Measurements from ENCODE around the gene LRRK1. TPM values are rescaled to one million over a fixed set of nuclear protein-coding genes. Genes with fewer than 3 reads are reported as not detected.
"Not testable (repeated sequence)": the region's sequence is repeated elsewhere in the genome, so short reads cannot be mapped to it uniquely, and the experiment has no call there.

Gene LRRK1
- total RNA-seq, 2 donors from 2014 or later, result 0.74 to 1.2 TPM

DNA sequence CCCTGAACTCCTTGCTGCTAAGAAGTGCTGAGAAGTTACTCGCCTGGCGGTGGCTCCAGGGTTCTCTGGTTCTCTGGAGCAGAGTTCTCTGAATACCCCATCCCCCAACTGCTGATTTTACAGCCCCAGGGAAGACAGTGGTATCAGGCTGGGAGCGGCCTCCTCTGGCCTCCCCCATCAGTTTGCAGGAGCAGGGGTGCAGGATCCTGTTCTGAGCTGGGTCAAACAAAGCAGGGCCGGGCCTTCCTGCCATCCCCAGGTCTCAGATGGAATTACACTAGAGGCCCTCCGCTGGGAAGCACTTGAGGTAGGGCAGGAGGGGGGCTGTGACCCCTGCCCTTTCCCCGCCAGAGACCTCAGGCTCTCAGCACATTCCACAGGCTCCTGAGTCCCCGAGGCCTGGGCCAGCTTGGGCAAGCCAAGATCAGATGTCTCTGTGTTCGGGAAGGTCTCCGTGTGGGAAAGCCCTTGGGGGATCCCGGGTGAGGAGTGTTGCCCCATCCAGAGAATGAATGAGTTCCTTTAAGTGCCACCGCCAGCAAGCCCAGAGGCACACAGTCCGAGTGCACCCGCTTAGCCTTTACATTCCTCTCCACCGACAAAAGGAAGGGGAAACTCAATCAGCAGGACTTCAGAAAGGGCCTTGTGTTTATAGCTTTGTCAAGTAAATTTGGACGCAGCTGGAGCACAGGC, 149.9 kb downstream of the LRRK1 start:
- Mint-ChIP-seq H3K27me3 (ENCODE audit: low read depth) (peaks cover 10% of the 10 kb centered on the region), H3K27ac (no peak overlapping the region), H3K9me3 (no peaks in the 10 kb centered on the region), H3K4me1 (ENCODE audit: low read depth) (peaks cover 15% of the 10 kb centered on the region), H3K36me3 (ENCODE audit: insufficient read depth in 2 of 2) (no peaks in the 10 kb centered on the region), H3K4me3 (no peak overlapping the region)
- ATAC-seq (replicated peaks in 1 of 2), result no peak
- DNase-seq, result no peak

DNA sequence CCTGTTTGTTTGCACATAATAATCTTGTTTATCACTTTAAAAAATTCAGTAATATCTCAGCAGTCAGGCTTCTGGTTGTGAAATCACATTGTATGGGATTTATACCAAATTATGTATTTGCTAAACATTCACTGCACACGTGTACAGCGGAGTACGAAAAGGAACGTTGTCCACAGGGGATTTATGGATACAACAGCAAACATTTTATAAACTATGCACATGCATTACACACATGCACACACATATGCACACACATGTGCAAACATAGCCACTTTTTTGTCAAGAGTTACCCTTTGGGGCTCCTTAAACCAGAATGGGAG, 150.5 kb downstream of the LRRK1 start:
- ATAC-seq (replicated peaks in 1 of 2), result no peak
- no peaks in the 10 kb centered on the region for H3K9me3 Mint-ChIP-seq
- H3K27me3 Mint-ChIP-seq (ENCODE audit: low read depth), result peaks cover 12% of the 10 kb centered on the region
- DNase-seq, result no peak
- H3K4me3 Mint-ChIP-seq, result no peak overlapping the region
- no peaks in the 10 kb centered on the region for H3K36me3 Mint-ChIP-seq (ENCODE audit: insufficient read depth in 2 of 2)
- no peak overlapping the region for H3K27ac Mint-ChIP-seq
- peaks cover 15% of the 10 kb centered on the region for H3K4me1 Mint-ChIP-seq (ENCODE audit: low read depth)

DNA sequence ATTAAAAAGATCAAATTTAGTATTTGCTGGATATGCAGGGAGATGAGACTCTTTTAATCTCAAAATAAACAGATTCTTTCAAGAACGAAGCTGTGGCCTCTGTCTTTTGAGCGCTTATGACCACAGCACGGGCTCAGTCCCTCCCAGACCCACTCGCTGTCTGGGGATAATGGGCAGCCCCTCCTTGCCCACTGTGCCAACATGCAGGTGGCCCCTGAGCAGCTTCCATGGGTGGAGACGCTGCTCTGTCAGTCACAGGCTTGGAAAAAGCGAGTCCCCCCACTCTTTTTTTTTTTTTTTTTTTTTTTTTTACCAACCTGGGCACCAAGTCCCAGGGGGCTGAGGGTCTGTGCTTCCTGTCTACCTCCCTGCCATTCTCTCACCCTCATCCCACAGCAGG, 150.9 kb downstream of the LRRK1 start:
- no peaks in the 10 kb centered on the region for H3K9me3 Mint-ChIP-seq
- no peak overlapping the region for H3K27ac Mint-ChIP-seq
- H3K27me3 Mint-ChIP-seq (ENCODE audit: low read depth), result peaks cover 12% of the 10 kb centered on the region
- H3K36me3 Mint-ChIP-seq (ENCODE audit: insufficient read depth in 2 of 2), result no peaks in the 10 kb centered on the region
- H3K4me3 Mint-ChIP-seq, result no peak overlapping the region
- H3K4me1 Mint-ChIP-seq (ENCODE audit: low read depth), result peaks cover 15% of the 10 kb centered on the region
- DNase-seq (no peak), ATAC-seq (replicated peaks in 1 of 2) (no peak)

DNA sequence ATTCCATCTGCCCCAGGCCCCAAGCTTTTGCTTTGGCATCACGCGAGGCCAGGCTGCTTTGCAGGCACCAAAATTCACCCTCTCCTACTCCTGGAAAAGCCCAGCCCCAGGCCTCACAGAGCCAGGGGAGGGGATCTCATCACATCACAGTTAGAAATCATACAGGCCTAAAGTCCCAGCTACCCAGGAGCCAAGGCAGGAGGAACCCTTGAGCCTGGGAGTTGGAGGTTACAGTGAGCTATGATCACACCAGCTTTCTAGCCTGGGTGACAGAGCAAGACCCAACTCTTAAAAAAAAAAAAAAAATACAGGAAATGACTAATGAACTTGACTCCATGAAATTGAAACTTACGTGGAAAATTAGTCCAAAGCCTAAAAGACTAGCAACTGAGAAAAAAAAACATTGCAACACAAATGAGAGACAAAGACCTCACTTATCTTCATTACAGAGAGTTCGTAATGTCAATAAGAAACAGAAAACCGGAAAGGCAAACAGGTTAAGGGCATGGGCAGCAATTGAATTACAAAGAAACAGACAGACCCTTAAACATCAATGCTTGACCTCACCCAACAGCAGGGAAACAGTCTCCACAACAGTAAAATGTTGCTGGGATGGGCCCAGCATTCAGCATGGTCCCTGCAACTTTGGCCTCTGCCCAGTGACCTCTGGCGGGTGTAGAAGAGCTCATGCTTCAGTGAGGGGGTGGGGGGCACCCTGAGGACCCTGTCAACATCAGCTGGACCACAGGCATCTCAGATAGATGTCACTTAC, 151.5 kb downstream of the LRRK1 start:
- Mint-ChIP-seq H3K27me3 (ENCODE audit: low read depth) (peaks cover 12% of the 10 kb centered on the region), H3K4me3 (peak overlapping the region; percentile 6 to 36), H3K4me1 (ENCODE audit: low read depth) (peaks cover 15% of the 10 kb centered on the region), H3K9me3 (no peaks in the 10 kb centered on the region), H3K36me3 (ENCODE audit: insufficient read depth in 2 of 2) (no peaks in the 10 kb centered on the region), H3K27ac (peak overlapping the region; percentile 68)
- no peak for DNase-seq
- ATAC-seq (replicated peaks in 1 of 2), result peak; percentile 62 to 70

DNA sequence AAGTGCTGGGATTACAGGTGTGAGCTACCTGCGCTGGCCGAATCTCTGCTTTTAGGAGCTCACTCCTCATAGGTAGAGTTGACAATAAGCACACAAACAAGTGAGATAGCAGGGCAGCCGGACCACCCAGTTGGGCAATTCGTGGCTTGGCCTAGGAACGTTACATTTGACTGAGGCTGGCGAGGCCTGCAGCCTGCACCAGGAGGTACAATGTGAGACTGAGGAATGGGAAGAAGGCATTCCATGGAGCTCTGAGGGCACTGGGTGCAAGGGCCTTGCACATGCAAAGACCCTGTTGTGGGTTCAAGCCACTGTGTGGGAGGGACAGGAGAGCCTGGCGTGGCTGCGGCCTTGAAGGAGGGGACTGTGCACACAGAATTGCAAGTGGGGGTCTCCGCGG, 152.5 kb downstream of the LRRK1 start:
- peaks cover 15% of the 10 kb centered on the region for H3K4me1 Mint-ChIP-seq (ENCODE audit: low read depth)
- peaks cover 12% of the 10 kb centered on the region for H3K27me3 Mint-ChIP-seq (ENCODE audit: low read depth)
- ATAC-seq (replicated peaks in 1 of 2) (no peak), DNase-seq (no peak)
- H3K4me3 Mint-ChIP-seq, result no peak overlapping the region
- no peaks in the 10 kb centered on the region for H3K36me3 Mint-ChIP-seq (ENCODE audit: insufficient read depth in 2 of 2)
- no peak overlapping the region for H3K27ac Mint-ChIP-seq
- H3K9me3 Mint-ChIP-seq, result no peaks in the 10 kb centered on the region

DNA sequence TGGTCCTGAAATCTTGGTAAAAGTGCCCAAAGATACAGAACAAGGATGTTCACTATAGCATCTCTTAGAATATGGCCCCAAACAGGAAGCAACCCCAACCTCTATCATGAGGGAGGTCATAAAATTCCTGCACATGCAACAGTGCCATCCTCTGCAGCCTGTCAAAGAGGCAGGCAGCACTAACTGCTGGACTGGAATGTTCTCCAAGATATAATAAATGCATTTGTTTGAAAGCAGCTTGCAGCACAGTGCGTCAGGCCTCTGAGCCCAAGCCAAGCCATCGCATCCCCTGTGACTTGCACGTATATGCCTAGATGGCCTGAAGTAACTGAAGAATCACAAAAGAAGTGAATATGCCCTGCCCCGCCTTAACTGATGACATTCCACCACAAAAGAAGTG, 153.1 kb downstream of the LRRK1 start:
- not testable (repeated sequence) for H3K4me3 Mint-ChIP-seq; H3K36me3 Mint-ChIP-seq (ENCODE audit: insufficient read depth in 2 of 2); H3K27ac Mint-ChIP-seq; H3K9me3 Mint-ChIP-seq; ATAC-seq (replicated peaks in 1 of 2); DNase-seq
- Mint-ChIP-seq H3K27me3 (ENCODE audit: low read depth) (peaks cover 12% of the 10 kb centered on the region), H3K4me1 (ENCODE audit: low read depth) (peaks cover 15% of the 10 kb centered on the region)

DNA sequence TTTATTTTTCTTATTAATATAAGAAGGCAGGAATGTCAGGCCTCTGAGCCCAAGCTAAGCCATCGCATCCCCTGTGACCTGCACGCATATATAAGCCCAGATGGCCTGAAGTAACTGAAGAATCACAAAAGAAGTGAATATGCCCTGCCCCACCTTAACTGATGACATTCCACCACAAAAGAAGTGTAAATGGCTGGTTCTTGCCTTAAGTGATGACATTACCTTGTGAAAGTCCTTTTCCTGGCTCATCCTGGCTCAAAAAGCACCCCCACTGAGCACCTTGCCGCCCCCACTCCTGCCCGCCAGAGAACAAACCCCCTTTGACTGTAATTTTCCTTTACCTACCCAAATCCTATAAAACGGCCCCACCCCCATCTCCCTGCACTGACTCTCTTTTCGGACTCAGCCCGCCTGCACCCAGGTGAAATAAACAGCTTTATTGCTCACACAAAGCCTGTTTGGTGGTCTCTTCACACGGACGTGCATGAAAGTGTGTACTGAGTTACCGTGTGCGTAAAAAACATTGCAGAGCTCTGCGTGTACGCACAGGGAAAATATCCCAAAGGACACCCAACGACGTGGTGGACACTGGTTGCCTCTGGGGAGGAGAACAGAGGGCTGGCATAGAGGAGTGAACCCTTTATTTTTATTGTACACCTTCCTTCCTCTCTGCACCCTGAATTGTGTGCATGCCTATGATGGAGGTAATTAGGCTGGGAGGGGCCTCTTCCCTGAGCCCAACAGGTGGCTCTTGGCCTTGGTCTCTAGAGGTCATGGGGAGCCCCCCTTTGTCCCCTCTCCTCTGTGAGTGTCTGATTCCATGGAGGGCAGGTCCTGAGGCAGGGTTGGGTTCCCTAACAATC, 158.9 kb downstream of the LRRK1 start:
- H3K36me3 Mint-ChIP-seq (ENCODE audit: insufficient read depth in 2 of 2); H3K4me3 Mint-ChIP-seq; H3K4me1 Mint-ChIP-seq (ENCODE audit: low read depth); H3K9me3 Mint-ChIP-seq; H3K27ac Mint-ChIP-seq; DNase-seq; ATAC-seq (replicated peaks in 1 of 2): not testable (repeated sequence)
- peaks cover 12% of the 10 kb centered on the region for H3K27me3 Mint-ChIP-seq (ENCODE audit: low read depth)

DNA sequence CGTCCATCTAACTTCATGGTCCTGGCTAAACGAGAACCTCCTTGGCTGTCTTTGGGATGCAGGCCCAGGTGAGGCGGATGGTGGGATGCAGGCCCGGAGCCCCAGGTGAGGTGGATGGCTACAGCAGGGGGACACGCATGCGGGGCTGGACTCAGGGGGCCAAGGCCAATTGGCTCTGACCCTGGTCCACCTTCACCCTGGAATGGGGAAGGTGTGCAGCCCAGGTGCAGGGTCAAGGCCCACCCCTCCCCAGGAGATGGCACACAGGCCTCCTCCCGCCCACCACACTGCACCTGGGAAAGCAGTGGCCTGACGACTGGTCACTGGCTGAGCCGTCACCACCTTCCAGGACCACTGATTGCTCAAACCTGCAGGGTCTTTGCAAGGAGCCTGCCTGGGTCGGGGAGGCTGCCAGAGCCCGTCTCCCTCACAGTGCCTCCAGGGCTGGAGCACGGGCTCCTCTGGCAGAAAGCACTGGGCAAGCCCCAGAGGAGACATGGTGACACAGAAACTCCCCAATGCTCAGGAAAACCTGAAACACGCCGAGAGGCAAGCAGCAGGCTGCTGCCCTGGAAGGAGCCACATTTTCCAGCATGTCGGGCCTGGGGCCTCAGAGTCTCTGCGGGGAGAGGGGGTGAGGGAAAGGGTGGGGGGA, 159.6 kb downstream of the LRRK1 start:
- no peak for DNase-seq

DNA sequence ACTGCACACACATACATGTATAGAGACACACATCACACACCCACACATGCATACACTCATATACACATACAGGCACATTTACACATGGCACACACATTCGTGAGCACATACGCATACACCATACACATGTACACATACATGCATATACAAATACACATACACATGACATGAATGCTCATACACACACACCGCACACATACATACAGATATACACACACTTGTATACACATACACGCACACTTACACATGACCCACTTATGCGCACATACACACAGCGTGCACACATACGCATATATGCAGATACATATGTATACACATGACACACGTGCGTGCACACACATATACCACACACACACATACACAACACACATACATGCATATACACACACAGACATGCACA, 162.7 kb downstream of the LRRK1 start:
- Mint-ChIP-seq H3K36me3 (ENCODE audit: insufficient read depth in 2 of 2) (no peaks in the 10 kb centered on the region), H3K9me3 (no peaks in the 10 kb centered on the region), H3K27ac (no peak overlapping the region)

More for the DNA sequence above, 159.6 kb downstream of the LRRK1 start:
- Mint-ChIP-seq H3K4me1 (ENCODE audit: low read depth) (no peaks in the 10 kb centered on the region), H3K9me3 (no peaks in the 10 kb centered on the region), H3K36me3 (ENCODE audit: insufficient read depth in 2 of 2) (no peaks in the 10 kb centered on the region), H3K4me3 (no peak overlapping the region), H3K27ac (no peak overlapping the region), H3K27me3 (ENCODE audit: low read depth) (peaks cover 5% of the 10 kb centered on the region)
- ATAC-seq (replicated peaks in 1 of 2), result no peak

DNA sequence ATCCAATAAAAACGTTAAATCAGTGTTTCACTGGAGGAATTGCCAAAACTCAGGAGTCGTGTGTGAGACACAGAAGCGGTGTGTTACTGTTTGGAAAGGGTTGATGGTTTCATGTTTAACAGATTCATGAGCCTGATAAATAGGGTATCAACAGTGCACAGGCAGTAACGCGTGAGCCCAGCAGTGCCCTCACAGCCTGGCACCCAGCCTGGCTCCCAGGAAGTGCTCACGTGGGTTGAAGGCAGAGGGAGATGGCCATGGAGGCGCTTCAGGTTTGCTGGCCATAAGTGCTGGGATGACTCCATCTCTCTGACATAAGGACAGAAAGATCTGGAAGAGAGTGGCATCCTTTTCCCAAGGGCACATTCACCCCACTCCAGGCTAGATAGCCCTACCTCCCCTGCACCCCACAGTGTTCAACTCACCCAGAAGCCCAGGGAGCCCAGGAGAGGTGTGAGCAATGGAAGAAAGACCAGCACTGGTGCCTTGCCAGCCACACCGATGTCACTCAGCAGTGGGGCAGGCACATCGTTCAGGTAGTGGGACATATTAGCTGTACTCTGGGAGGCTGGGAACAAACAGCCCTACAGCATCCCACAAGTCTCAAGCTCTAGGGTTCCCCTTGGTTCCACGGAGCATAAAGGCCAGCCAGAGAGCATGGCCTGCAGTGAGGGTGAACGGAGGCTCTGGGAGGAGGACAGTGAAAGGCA, 164.3 kb downstream of the LRRK1 start:
- DNase-seq (no peak), ATAC-seq (replicated peaks in 1 of 2) (no peak)
- no peak overlapping the region for H3K4me3 Mint-ChIP-seq
- no peaks in the 10 kb centered on the region for H3K36me3 Mint-ChIP-seq (ENCODE audit: insufficient read depth in 2 of 2)
- H3K9me3 Mint-ChIP-seq, result no peaks in the 10 kb centered on the region
- H3K27ac Mint-ChIP-seq, result no peak overlapping the region
- H3K4me1 Mint-ChIP-seq (ENCODE audit: low read depth), result no peaks in the 10 kb centered on the region
- no peaks in the 10 kb centered on the region for H3K27me3 Mint-ChIP-seq (ENCODE audit: low read depth)

More for the DNA sequence above, 162.7 kb downstream of the LRRK1 start:
- DNase-seq (no peak), ATAC-seq (replicated peaks in 1 of 2) (no peak)
- H3K4me1 Mint-ChIP-seq (ENCODE audit: low read depth), result no peaks in the 10 kb centered on the region
- no peak overlapping the region for H3K4me3 Mint-ChIP-seq
- no peaks in the 10 kb centered on the region for H3K27me3 Mint-ChIP-seq (ENCODE audit: low read depth)

DNA sequence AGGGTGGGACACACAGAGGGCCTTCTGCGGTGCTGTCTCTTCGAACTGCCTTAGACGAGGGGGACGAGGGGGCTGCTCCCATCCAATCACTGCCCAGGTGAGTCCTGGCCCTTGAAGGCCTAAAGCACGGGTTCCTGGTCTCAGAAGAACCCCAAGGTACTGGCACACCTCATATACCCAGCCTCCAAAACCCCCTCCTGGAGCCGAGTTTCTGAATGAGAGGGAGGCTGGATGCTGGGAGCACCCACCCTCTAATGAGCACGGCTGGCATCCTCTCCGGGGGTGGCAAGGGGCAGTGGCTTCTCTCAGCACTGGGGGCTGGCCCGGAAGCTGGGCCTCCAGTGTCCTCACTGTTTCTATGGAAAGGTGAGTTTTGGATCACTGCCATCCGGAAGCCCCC, 165.6 kb downstream of the LRRK1 start:
- DNase-seq (no peak), ATAC-seq (replicated peaks in 1 of 2) (no peak)
- no peak overlapping the region for H3K4me3 Mint-ChIP-seq
- no peaks in the 10 kb centered on the region for H3K27me3 Mint-ChIP-seq (ENCODE audit: low read depth)
- H3K27ac Mint-ChIP-seq, result no peak overlapping the region
- no peaks in the 10 kb centered on the region for H3K4me1 Mint-ChIP-seq (ENCODE audit: low read depth)
- H3K36me3 Mint-ChIP-seq (ENCODE audit: insufficient read depth in 2 of 2), result peaks cover 0 to 1% of the 10 kb centered on the region in 2 donors
- no peaks in the 10 kb centered on the region for H3K9me3 Mint-ChIP-seq

DNA sequence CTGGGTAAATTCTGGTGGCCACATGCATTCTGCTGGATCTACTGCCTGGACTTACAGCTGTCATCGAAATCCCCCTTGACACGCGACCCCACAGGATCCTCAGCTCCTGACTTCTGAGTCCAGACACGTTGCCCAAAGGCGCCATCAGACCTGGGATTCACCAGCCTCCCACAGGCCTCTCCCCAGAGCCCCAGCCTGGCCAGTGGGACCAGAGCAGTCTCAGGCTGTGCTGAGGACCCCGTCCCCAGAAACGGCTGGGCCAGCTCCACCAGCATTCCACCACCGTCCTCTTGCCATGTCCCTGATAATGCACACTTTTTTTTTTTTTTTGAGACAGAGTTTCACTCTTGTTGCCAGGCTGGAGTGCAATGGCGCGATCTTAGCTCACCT, 166.1 kb downstream of the LRRK1 start:
- Mint-ChIP-seq H3K36me3 (ENCODE audit: insufficient read depth in 2 of 2) (peaks cover 0 to 1% of the 10 kb centered on the region in 2 donors), H3K4me3 (no peak overlapping the region), H3K4me1 (ENCODE audit: low read depth) (no peaks in the 10 kb centered on the region), H3K27ac (no peak overlapping the region), H3K9me3 (no peaks in the 10 kb centered on the region), H3K27me3 (ENCODE audit: low read depth) (no peaks in the 10 kb centered on the region)
- ATAC-seq (replicated peaks in 1 of 2) (no peak), DNase-seq (no peak)

Data from activated T-cell treated with anti-CD3 and anti-CD28 coated beads, Interleukin-2, amount 50 U/mL, for 72 hours (primary cell).